SK-N-SH (cell line): ENCODE data around the gene ABRACL. TPM values are rescaled to one million over a fixed set of nuclear protein-coding genes. Genes with fewer than 3 reads are reported as not detected.

Source experiments
- CTCF ChIA-PET: fragments of 300-600, 350-600 bp; formaldehyde crosslinking; extraction: SDS; loops from one replicate; lab custom pipeline; 2021; lab: Yijun Ruan, JAX
- POLR2A ChIA-PET: fragments of 350-600 bp; sonication (Branson Sonifier 250); formaldehyde crosslinking; extraction: SDS; loops from one replicate; lab custom pipeline; 2020; ENCODE audit warnings: antibody characterized with exemption, inconsistent platforms; lab: Yijun Ruan, JAX
- DNase-seq: peaks from one replicate; pipeline ENCODE4 v3.0.0; 2012
- H2AFZ ChIP-seq: fragments of 200-600 bp; sonication (generic); 2 replicates; pipeline ENCODE4 v1.8.1; 2016; ENCODE audit warnings: antibody characterized with exemption, mild to moderate bottlenecking, low read depth
- H3F3A ChIP-seq: fragments of 200-600 bp; sonication (generic); replicated peaks from 2 replicates; pipeline ENCODE3; 2016; ENCODE audit warnings: antibody characterized with exemption, mild to moderate bottlenecking; ENCODE audit not compliant: insufficient read depth
- H3K27ac ChIP-seq, 2 experiments: fragments of 200-500 bp in 1 of 2; fragments of 200-600 bp in 1 of 2; sonication (Bioruptor generic) in 1 of 2; sonication (generic), shearing (Covaris generic) in 1 of 2; 2 replicates each; pipeline versions ENCODE4 v1.5.1 to v1.6.1; 2014 to 2016; ENCODE audit warnings: low read depth in 2 of 2, inconsistent platforms in 1 of 2, low read length in 1 of 2, mild to moderate bottlenecking in 1 of 2, mixed read lengths in 1 of 2
- H3K27me3 ChIP-seq: fragments of 200-600 bp; sonication (generic), shearing (Covaris generic); 2 replicates; pipeline ENCODE4 v1.6.1; 2016; ENCODE audit warnings: mixed run types; ENCODE audit not compliant: insufficient read depth
- H3K36me3 ChIP-seq, 2 experiments: fragments of 200-500 bp in 1 of 2; fragments of 200-600 bp in 1 of 2; sonication (Bioruptor generic) in 1 of 2; sonication (generic) in 1 of 2; replicated peaks in 1 of 2; 2 replicates each; pipeline versions ENCODE3 to v1.5.1; 2014 to 2016; ENCODE audit warnings: low read length in 1 of 2, mild to moderate bottlenecking in 1 of 2; ENCODE audit not compliant: insufficient read depth in 2 of 2, control insufficient read depth in 1 of 2
- H3K4me1 ChIP-seq, 2 experiments: fragments of 200-500 bp in 1 of 2; fragments of 200-600 bp in 1 of 2; sonication (Bioruptor generic) in 1 of 2; sonication (generic), shearing (Covaris generic) in 1 of 2; 2 replicates each; pipeline versions ENCODE4 v1.5.1 to v1.6.1; 2014 to 2016; ENCODE audit warnings: low read depth in 1 of 2, low read length in 1 of 2, mixed run types in 1 of 2; ENCODE audit not compliant: insufficient read depth in 2 of 2, control insufficient read depth in 1 of 2
- H3K4me2 ChIP-seq: fragments of 200-600 bp; sonication (generic), shearing (Covaris generic); 2 replicates; pipeline ENCODE4 v1.6.1; 2017; ENCODE audit warnings: mixed run types
- H3K4me3 ChIP-seq, 2 experiments: fragments of 200-500 bp in 1 of 2; fragments of 200-600 bp in 1 of 2; sonication (Bioruptor generic) in 1 of 2; sonication (generic), shearing (Covaris generic) in 1 of 2; 2 replicates each; pipeline versions ENCODE4 v1.5.1 to v1.8.1; 2014 to 2016; ENCODE audit warnings: low read depth in 2 of 2, inconsistent platforms in 1 of 2, low read length in 1 of 2, mild to moderate bottlenecking in 1 of 2, mixed read lengths in 1 of 2, moderate library complexity in 1 of 2
- H3K79me2 ChIP-seq: fragments of 200-600 bp; sonication (generic); 2 replicates; pipeline ENCODE4 v1.8.1; 2017; ENCODE audit warnings: mild to moderate bottlenecking; ENCODE audit not compliant: insufficient read depth
- H3K9ac ChIP-seq: fragments of 200-600 bp; sonication (generic); 2 replicates; pipeline ENCODE4 v1.6.1; 2017; ENCODE audit warnings: mixed run types
- H3K9me2 ChIP-seq: fragments of 200-600 bp; sonication (generic); 2 replicates; pipeline ENCODE4 v1.6.1; 2017; ENCODE audit warnings: mixed run types
- H3K9me3 ChIP-seq: fragments of 200-600 bp; sonication (generic); 2 replicates; pipeline ENCODE4 v1.6.1; 2017; ENCODE audit warnings: mixed run types, mild to moderate bottlenecking, moderate library complexity
- H4K20me1 ChIP-seq: fragments of 200-600 bp; sonication (generic); 2 replicates; pipeline ENCODE4 v1.6.1; 2017; ENCODE audit warnings: mild to moderate bottlenecking, mixed run types; ENCODE audit not compliant: insufficient read depth
- CHD2 ChIP-seq: fragments of 150-350 bp; IDR thresholded peaks from 2 replicates; pipeline ENCODE4 v1.6.1; 2018; ENCODE audit warnings: low read length; ENCODE audit not compliant: partially characterized antibody
- CTCF ChIP-seq: fragments of 200-600 bp; sonication (generic); IDR thresholded peaks from 2 replicates; pipeline ENCODE4 v1.6.1; 2017; ENCODE audit warnings: antibody characterized with exemption, mild to moderate bottlenecking, moderate library complexity
- ELF1 ChIP-seq: IDR thresholded peaks from 2 replicates; pipeline ENCODE4 v1.4.0; 2012
- EP300 ChIP-seq, 2 experiments: IDR thresholded peaks; 2 replicates each; pipeline versions ENCODE4 v1.4.0 to v1.6.1; 2012; ENCODE audit warnings: borderline replicate concordance in 1 of 2, low read depth in 1 of 2, low read length in 1 of 2
- FOXJ3 ChIP-seq: sonication (generic); formaldehyde crosslinking; IDR thresholded peaks from 2 replicates; pipeline ENCODE4 v1.5.1; 2020; ENCODE audit warnings: mild to moderate bottlenecking, missing genetic modification reagents
- FOXM1 ChIP-seq: IDR thresholded peaks from 2 replicates; pipeline ENCODE4 v1.4.0; 2012; ENCODE audit warnings: low read depth, mild to moderate bottlenecking
- GABPA ChIP-seq: IDR thresholded peaks from 2 replicates; pipeline ENCODE4 v1.4.0; 2012; ENCODE audit warnings: low read depth, mild to moderate bottlenecking
- MAX ChIP-seq: IDR thresholded peaks from 2 replicates; pipeline ENCODE4 v1.4.0; 2012; ENCODE audit warnings: low read depth
- MEF2A ChIP-seq: IDR thresholded peaks from 2 replicates; pipeline ENCODE4 v1.4.0; 2012; ENCODE audit warnings: low read depth, borderline replicate concordance
- MXI1 ChIP-seq: IDR thresholded peaks from 2 replicates; pipeline ENCODE4 v1.6.1; 2012; ENCODE audit warnings: mild to moderate bottlenecking, low read depth, low read length, improper control_type of control experiment
- NFIC ChIP-seq: IDR thresholded peaks from 2 replicates; pipeline ENCODE4 v1.4.0; 2012; ENCODE audit warnings: borderline replicate concordance
- NRF1 ChIP-seq: IDR thresholded peaks from 2 replicates; pipeline ENCODE4 v1.6.1; 2012; ENCODE audit warnings: low read depth, mild to moderate bottlenecking, low read length
- POLR2AphosphoS5 ChIP-seq: IDR thresholded peaks from 2 replicates; pipeline ENCODE4 v1.6.1; 2012; ENCODE audit warnings: low read depth, low read length
- RAD21 ChIP-seq: IDR thresholded peaks from 2 replicates; pipeline ENCODE4 v1.6.1; 2012; ENCODE audit warnings: mild to moderate bottlenecking, low read length
- RFX5 ChIP-seq: IDR thresholded peaks from 2 replicates; pipeline ENCODE4 v1.6.1; 2012; ENCODE audit warnings: mild to moderate bottlenecking, improper control_type of control experiment, low read length
- SIN3A ChIP-seq: IDR thresholded peaks from 2 replicates; pipeline ENCODE4 v1.6.1; 2012; ENCODE audit warnings: low read depth, mild to moderate bottlenecking, low read length, moderate library complexity, borderline replicate concordance
- SMC3 ChIP-seq: IDR thresholded peaks from 2 replicates; pipeline ENCODE4 v1.6.1; 2012; ENCODE audit warnings: low read depth, low read length, improper control_type of control experiment
- TAF1 ChIP-seq: IDR thresholded peaks from 2 replicates; pipeline ENCODE4 v1.6.1; 2012; ENCODE audit warnings: low read depth, mild to moderate bottlenecking, low read length, moderate library complexity, borderline replicate concordance
- USF1 ChIP-seq: IDR thresholded peaks from 2 replicates; pipeline ENCODE4 v1.4.0; 2012; ENCODE audit warnings: low read depth, borderline replicate concordance
- YY1 ChIP-seq: IDR thresholded peaks from 2 replicates; pipeline ENCODE4 v1.4.0; 2012; ENCODE audit warnings: low read depth, mild to moderate bottlenecking
- ZBTB33 ChIP-seq: IDR thresholded peaks from 2 replicates; pipeline ENCODE4 v1.4.0; 2012; ENCODE audit warnings: low read depth, borderline replicate concordance
- WGBS: methylation state at CpG from one replicate; pipeline ENCODE4 v1.1.6; 2017; ENCODE audit warnings: low lambda C conversion rate; 5-methylcytosine and 5-hydroxymethylcytosine counted together
- polyA plus RNA-seq, 3 experiments: library from polyadenylated mRNA; depleted of rRNA; stranded (reverse); fragments of >200 nt; gene quantifications; 2 replicates each; pipeline ENCODE4 v1.2.3, GENCODE V29; 2012

ABRACL gene
- polyA plus RNA-seq, 1 of the 3 experiments (the other 2 are of a cell fraction), result 22.9 TPM

- Histone ChIP-seq H3K79me2 (peaks cover 47% of the 10 kb centered on the region), H3F3A (no peaks in the 10 kb centered on the region), H3K4me1 (peaks cover 0 to 6% of the 10 kb centered on the region in 2 experiments; a peak in 2 of 4 replicates)
- POLR2A ChIA-PET, result interaction anchor here (0.7 to 1.1 kb wide), 2 partner anchors 16 to 172 kb away, joined by 4 read pairs; no protein-coding TSS in a partner anchor
- DNase-seq, result peak; percentile 97
- 0 out of 2 replicates have a peak, but pooled peaks have one; percentile 43 for TF ChIP-seq RFX5
- peak in 1 of 2 experiments; percentile 25; a peak in 1 of 4 replicates for TF ChIP-seq EP300 (IDR thresholded peaks at IDR 0.05; ENCODE audit: borderline replicate concordance in 1 of 2, low read depth in 1 of 2, low read length in 1 of 2)
- peak; percentile 66; the same call in 1 of the 2 replicates for TF ChIP-seq POLR2AphosphoS5
- peak; percentile 88 for TF ChIP-seq CHD2
- peak; percentile 69 for TF ChIP-seq MXI1
- TF ChIP-seq NFIC, result no peak
- peak; percentile 86 for TF ChIP-seq ZBTB33
- TF ChIP-seq YY1, result peak; percentile 83
- peak; percentile 87; the same call in 1 of the 2 replicates for TF ChIP-seq SIN3A
- TF ChIP-seq TAF1, result peak; percentile 85
- 0 out of 2 replicates have a peak, but pooled peaks have one; percentile 10 for TF ChIP-seq NRF1
- TF ChIP-seq MAX, result peak; percentile 68
- peak; percentile 51; the same call in 1 of the 2 replicates for TF ChIP-seq ELF1
- no peak for TF ChIP-seq FOXJ3 (CRISPR knock-in tag)
- TF ChIP-seq GABPA, result peak; percentile 30; the same call in 1 of the 2 replicates
- no peak for TF ChIP-seq MEF2A
- peak; percentile 26; the same call in 1 of the 2 replicates for TF ChIP-seq USF1
- TF ChIP-seq RAD21, result peak; percentile 73
- TF ChIP-seq CTCF, result peak; percentile 74
- TF ChIP-seq FOXM1, result no peak
- TF ChIP-seq SMC3, result peak; percentile 85
- TF ChIP-seq, all 33 proteins: peak for 17
- Histone ChIP-seq H3K4me2 (peak within 1 kb of the TSS; percentile 73), H3K9me2 (no peaks in the 10 kb centered on the region), H2AFZ (peak within 1 kb of the TSS; percentile 81; the same call in 1 of the 2 replicates), H3K36me3 (no peaks in the 10 kb centered on the region), H3K27ac (peak within 1 kb of the TSS; percentile 70 to 82), H3K27me3 (no peaks in the 10 kb centered on the region), H3K4me3 (peak within 1 kb of the TSS; percentile 75 to 80), H3K9ac (peak within 1 kb of the TSS; percentile 90), H3K9me3 (no peaks in the 10 kb centered on the region), H4K20me1 (peaks cover 28% of the 10 kb centered on the region)
- no CpG with 5 or more reads among the region's 105 CpGs for WGBS
- CTCF ChIA-PET, result interaction anchor here (0.6 to 5.3 kb wide), 20 partner anchors 8 to 377 kb away, joined by 3 to 38 read pairs (median 4); no protein-coding TSS in a partner anchor
Observed at GRCh38 chr6:138987643-138988468, 40.7 kb upstream of the ABRACL start, which contains the start of gene REPS1. REPS1 (minus strand) TSS chr6:138988253; CDS start chr6:138987682, 571 bp downstream.
